ENCODE results near the gene MRM3.

Gene MRM3

DNA sequence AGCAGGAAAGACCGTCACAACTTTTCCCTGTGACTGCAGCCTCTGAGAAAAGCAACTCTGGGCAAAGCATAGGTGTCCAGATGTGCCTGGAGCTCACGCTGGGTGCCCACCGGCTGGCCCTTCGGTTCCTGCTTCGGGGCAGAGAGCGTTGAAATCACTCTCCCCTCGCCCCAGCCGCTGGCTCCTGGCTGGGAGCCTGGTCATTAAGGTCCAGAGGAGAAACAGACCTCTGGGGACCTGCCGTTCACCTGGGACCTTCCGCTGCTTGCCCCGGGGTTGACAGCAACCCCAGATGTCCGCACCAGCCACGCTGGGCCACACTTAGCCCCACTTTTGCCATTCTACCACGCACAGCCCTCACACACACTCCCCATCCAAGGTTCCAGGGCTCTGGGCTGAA is 13.1 kb downstream of the MRM3 start:
- Histone ChIP-seq H3K9me3 (ENCODE audit: insufficient read depth, low read depth, low read length) (no peaks in the 10 kb centered on the region; the same call in 1 of the 2 replicates), H3K9me2 (replicated peaks; ENCODE audit: low read depth, low read length) (no peaks in the 10 kb centered on the region), H3K4me3 (ENCODE audit: low read length, poor library complexity, severe bottlenecking) (no peak overlapping the region), H3K27me3 (ENCODE audit: insufficient read depth, low read length, poor library complexity, severe bottlenecking) (no peaks in the 10 kb centered on the region), H3K36me3 (ENCODE audit: insufficient read depth, low read length) (peaks cover 5% of the 10 kb centered on the region; the same call in 1 of the 2 replicates), H3K9ac (ENCODE audit: low read depth, low read length, poor library complexity, severe bottlenecking) (no peak overlapping the region), H2AFZ (ENCODE audit: low read length) (no peak overlapping the region), H3K4me2 (ENCODE audit: low read depth, low read length, poor library complexity, severe bottlenecking) (no peak overlapping the region), H4K20me1 (ENCODE audit: insufficient read depth, low read length, poor library complexity, severe bottlenecking) (no peaks in the 10 kb centered on the region), H3F3A (ENCODE audit: low read depth) (no peaks in the 10 kb centered on the region), H3K79me2 (ENCODE audit: insufficient read depth, low read length) (no peaks in the 10 kb centered on the region), H3K4me1 (ENCODE audit: insufficient read depth, low read length, poor library complexity, severe bottlenecking) (no peaks in the 10 kb centered on the region)
- TF ChIP-seq, protein P1, sequence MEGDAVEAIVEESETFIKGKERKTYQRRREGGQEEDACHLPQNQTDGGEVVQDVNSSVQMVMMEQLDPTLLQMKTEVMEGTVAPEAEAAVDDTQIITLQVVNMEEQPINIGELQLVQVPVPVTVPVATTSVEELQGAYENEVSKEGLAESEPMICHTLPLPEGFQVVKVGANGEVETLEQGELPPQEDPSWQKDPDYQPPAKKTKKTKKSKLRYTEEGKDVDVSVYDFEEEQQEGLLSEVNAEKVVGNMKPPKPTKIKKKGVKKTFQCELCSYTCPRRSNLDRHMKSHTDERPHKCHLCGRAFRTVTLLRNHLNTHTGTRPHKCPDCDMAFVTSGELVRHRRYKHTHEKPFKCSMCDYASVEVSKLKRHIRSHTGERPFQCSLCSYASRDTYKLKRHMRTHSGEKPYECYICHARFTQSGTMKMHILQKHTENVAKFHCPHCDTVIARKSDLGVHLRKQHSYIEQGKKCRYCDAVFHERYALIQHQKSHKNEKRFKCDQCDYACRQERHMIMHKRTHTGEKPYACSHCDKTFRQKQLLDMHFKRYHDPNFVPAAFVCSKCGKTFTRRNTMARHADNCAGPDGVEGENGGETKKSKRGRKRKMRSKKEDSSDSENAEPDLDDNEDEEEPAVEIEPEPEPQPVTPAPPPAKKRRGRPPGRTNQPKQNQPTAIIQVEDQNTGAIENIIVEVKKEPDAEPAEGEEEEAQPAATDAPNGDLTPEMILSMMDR (conservative IDR thresholded peaks at IDR 0.05; ENCODE audit: low read length) = no peak
- TF ChIP-seq EZH2phosphoT487 (IDR thresholded peaks at IDR 0.05; ENCODE audit: borderline replicate concordance) = no peak

DNA sequence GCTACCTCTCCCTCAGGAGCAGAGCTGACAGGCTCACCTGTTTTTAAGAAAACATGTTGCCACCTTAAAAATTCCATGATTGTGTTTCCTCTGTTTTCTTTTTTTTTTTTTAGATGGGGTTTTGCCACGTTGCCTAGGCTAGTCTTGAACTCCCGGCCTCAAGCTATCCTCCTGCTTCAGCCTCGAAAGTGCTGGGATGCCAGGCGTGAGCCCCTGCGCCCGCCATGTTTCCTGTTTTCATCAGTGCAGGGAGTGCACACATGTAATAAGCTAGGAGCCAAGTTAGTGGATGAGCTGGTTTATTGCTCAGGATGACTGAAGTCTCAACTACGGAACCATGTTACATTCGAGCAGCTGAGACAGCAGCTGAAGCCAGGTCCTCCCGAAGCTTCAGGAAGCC is 13.6 kb downstream of the MRM3 start:
- H3K9me3 ChIP-seq (ENCODE audit: insufficient read depth, low read depth, low read length) = no peaks in the 10 kb centered on the region; the same call in 1 of the 2 replicates
- H3K79me2 ChIP-seq (ENCODE audit: insufficient read depth, low read length) = no peaks in the 10 kb centered on the region
- no peaks in the 10 kb centered on the region for H3F3A ChIP-seq (ENCODE audit: low read depth)
- no peaks in the 10 kb centered on the region for H3K4me1 ChIP-seq (ENCODE audit: insufficient read depth, low read length, poor library complexity, severe bottlenecking)
- no peaks in the 10 kb centered on the region for H3K9me2 ChIP-seq (replicated peaks; ENCODE audit: low read depth, low read length)
- H3K36me3 ChIP-seq (ENCODE audit: insufficient read depth, low read length) = peaks cover 5% of the 10 kb centered on the region; the same call in 1 of the 2 replicates
- no peaks in the 10 kb centered on the region for H3K27me3 ChIP-seq (ENCODE audit: insufficient read depth, low read length, poor library complexity, severe bottlenecking)
- no peaks in the 10 kb centered on the region for H4K20me1 ChIP-seq (ENCODE audit: insufficient read depth, low read length, poor library complexity, severe bottlenecking)
- no peak overlapping the region for H3K4me2 ChIP-seq (ENCODE audit: low read depth, low read length, poor library complexity, severe bottlenecking)
- no peak overlapping the region for H2AFZ ChIP-seq (ENCODE audit: low read length)
- H3K4me3 ChIP-seq (ENCODE audit: low read length, poor library complexity, severe bottlenecking) = no peak overlapping the region
- no peak overlapping the region for H3K9ac ChIP-seq (ENCODE audit: low read depth, low read length, poor library complexity, severe bottlenecking)
- TF ChIP-seq, protein P1 (conservative IDR thresholded peaks at IDR 0.05; ENCODE audit: low read length) = no peak
- no peak for TF ChIP-seq EZH2phosphoT487 (IDR thresholded peaks at IDR 0.05; ENCODE audit: borderline replicate concordance)

DNA sequence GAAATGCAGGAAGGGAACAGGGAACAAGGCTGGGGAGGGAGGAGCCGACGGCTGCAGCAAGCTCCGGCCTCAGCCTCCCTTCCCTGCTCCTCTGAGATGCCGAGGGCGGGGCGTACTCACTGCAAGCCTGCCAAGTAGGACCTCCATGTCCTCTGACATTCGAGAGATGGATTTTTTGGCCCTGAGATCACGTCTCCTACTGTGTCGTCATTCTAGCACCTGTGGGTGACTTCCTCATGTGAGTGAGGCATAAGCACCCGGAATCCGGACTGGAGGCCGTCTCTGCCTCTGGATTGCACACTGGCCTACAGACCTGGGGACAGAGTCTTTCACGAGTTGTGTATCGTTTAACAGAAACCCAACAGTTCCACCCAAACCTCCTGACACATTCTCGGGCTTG is 14.5 kb downstream of the MRM3 start:
- no peak for TF ChIP-seq EZH2phosphoT487 (IDR thresholded peaks at IDR 0.05; ENCODE audit: borderline replicate concordance)
- TF ChIP-seq, protein P1 (conservative IDR thresholded peaks at IDR 0.05; ENCODE audit: low read length) = no peak
- H3F3A ChIP-seq (ENCODE audit: low read depth) = no peaks in the 10 kb centered on the region
- no peak overlapping the region for H3K9ac ChIP-seq (ENCODE audit: low read depth, low read length, poor library complexity, severe bottlenecking)
- no peaks in the 10 kb centered on the region for H3K4me1 ChIP-seq (ENCODE audit: insufficient read depth, low read length, poor library complexity, severe bottlenecking)
- no peak overlapping the region for H2AFZ ChIP-seq (ENCODE audit: low read length)
- no peaks in the 10 kb centered on the region for H3K9me2 ChIP-seq (replicated peaks; ENCODE audit: low read depth, low read length)
- H4K20me1 ChIP-seq (ENCODE audit: insufficient read depth, low read length, poor library complexity, severe bottlenecking) = no peaks in the 10 kb centered on the region
- no peaks in the 10 kb centered on the region for H3K27me3 ChIP-seq (ENCODE audit: insufficient read depth, low read length, poor library complexity, severe bottlenecking)
- peaks cover 5% of the 10 kb centered on the region; the same call in 1 of the 2 replicates for H3K36me3 ChIP-seq (ENCODE audit: insufficient read depth, low read length)
- no peak overlapping the region for H3K4me2 ChIP-seq (ENCODE audit: low read depth, low read length, poor library complexity, severe bottlenecking)
- no peak overlapping the region for H3K4me3 ChIP-seq (ENCODE audit: low read length, poor library complexity, severe bottlenecking)
- H3K79me2 ChIP-seq (ENCODE audit: insufficient read depth, low read length) = no peaks in the 10 kb centered on the region
- H3K9me3 ChIP-seq (ENCODE audit: insufficient read depth, low read depth, low read length) = no peaks in the 10 kb centered on the region; the same call in 1 of the 2 replicates

All from Loucy (cell line).